ENCODE data around the gene FHL2. TPM values are rescaled to one million over a fixed set of nuclear protein-coding genes. Genes with fewer than 3 reads are reported as not detected.

Gene FHL2
- total RNA-seq, 4 donors from 2014 or later = 53.7 to 99.2 (median 71.6) TPM

DNA sequence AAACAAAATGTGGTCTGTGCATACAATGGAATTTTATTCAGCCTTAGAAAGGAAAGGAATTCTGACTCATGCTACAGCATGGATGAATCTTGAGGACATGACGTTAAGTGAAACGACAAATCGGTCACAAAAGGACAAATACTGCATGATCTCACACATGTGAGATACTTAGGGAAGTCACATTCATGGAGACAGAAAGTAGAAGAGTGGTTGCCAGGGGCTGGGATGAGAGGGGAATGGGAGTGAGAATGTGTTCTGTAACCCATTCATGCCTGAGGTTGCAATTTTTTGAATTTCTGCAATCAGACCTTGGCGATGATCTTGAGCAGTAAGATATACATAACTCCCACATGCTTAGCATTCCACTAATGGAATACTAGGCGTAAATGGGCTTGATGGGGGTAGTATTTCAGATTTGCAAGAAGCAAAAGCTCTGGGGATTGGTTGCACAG, 22.0 kb downstream of the FHL2 start:
- Histone ChIP-seq H3K9me3 (no peaks in the 10 kb centered on the region), H3K27me3 (no peaks in the 10 kb centered on the region), H3K27ac (peak overlapping the region in 2 of 4 donors; percentile 86 to 87), H3K36me3 (no peaks in the 10 kb centered on the region), H3K4me3 (no peak overlapping the region), H3K4me1 (peaks cover 0 to 82% (median 21%) of the 10 kb centered on the region in 4 donors)
- DNase-seq (ENCODE audit: low spot score in 2 of 2) = no peak
- WGBS, 2 donors = 61 to 62% methylated on average over 5 of the region's 5 CpGs
- no peak for TF ChIP-seq POLR2A (IDR thresholded peaks at IDR 0.05)
- TF ChIP-seq, protein P1, sequence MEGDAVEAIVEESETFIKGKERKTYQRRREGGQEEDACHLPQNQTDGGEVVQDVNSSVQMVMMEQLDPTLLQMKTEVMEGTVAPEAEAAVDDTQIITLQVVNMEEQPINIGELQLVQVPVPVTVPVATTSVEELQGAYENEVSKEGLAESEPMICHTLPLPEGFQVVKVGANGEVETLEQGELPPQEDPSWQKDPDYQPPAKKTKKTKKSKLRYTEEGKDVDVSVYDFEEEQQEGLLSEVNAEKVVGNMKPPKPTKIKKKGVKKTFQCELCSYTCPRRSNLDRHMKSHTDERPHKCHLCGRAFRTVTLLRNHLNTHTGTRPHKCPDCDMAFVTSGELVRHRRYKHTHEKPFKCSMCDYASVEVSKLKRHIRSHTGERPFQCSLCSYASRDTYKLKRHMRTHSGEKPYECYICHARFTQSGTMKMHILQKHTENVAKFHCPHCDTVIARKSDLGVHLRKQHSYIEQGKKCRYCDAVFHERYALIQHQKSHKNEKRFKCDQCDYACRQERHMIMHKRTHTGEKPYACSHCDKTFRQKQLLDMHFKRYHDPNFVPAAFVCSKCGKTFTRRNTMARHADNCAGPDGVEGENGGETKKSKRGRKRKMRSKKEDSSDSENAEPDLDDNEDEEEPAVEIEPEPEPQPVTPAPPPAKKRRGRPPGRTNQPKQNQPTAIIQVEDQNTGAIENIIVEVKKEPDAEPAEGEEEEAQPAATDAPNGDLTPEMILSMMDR (IDR thresholded peaks at IDR 0.05) = no peak
- TF ChIP-seq EP300 (IDR thresholded peaks at IDR 0.05) = no peak

GRCh38 chr2:105376010-105376409, 22.8 kb downstream of the FHL2 start:
- Histone ChIP-seq H3K27me3 (no peaks in the 10 kb centered on the region), H3K36me3 (no peaks in the 10 kb centered on the region), H3K4me3 (no peak overlapping the region), H3K9me3 (no peaks in the 10 kb centered on the region), H3K27ac (peak overlapping the region in 2 of 4 donors; percentile 86 to 87), H3K4me1 (peaks cover 0 to 86% (median 23%) of the 10 kb centered on the region in 4 donors)
- TF ChIP-seq, protein P1 (IDR thresholded peaks at IDR 0.05) = no peak
- TF ChIP-seq EP300 (IDR thresholded peaks at IDR 0.05) = peak; percentile 15 to 60
- WGBS, 2 donors = 53 to 61% methylated on average over 11 of the region's 11 CpGs
- no peak for DNase-seq (ENCODE audit: low spot score in 2 of 2)

DNA sequence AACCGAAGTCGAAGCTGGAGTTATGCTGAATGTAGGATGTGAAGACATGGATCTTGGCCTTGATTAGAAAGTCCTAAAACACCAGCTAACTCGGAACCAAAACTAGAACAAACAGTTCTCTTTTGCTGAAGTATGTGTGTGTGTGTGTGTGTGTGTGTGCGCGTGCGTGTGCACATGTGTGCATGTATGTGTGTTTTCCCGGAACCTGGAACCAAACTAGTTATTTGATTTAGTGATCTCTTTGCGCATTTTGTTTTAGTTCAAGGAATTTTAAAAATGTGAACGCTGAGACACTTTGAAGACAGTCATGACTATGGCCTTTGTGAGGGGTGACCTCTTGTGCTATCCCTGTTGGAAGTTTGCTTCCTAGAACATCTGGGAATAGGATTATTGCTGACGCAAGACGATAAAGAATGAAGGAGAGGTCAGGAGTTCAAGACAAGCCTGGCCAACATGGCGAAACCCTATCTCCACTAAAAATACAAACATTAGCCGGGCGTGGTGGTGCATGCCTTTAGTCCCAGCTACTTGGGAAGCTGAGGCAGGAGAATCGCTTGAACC, 23.8 kb downstream of the FHL2 start:
- peak in 1 of 2 donors; percentile 73 for DNase-seq (ENCODE audit: low spot score in 2 of 2)
- no peaks in the 10 kb centered on the region for H3K36me3 ChIP-seq
- TF ChIP-seq EP300 (IDR thresholded peaks at IDR 0.05) (peak; percentile 78 to 93), POLR2A (IDR thresholded peaks at IDR 0.05) (no peak)
- TF ChIP-seq, protein P1 (IDR thresholded peaks at IDR 0.05) = no peak
- H3K4me1 ChIP-seq = peaks cover 0 to 86% (median 22%) of the 10 kb centered on the region in 4 donors
- WGBS, 2 donors = 35 to 41% methylated on average over 15 of the region's 15 CpGs
- H3K4me3 ChIP-seq = no peak overlapping the region
- H3K27me3 ChIP-seq = no peaks in the 10 kb centered on the region
- peak overlapping the region; percentile 48 to 87 (median 72) for H3K27ac ChIP-seq
- no peaks in the 10 kb centered on the region for H3K9me3 ChIP-seq

DNA sequence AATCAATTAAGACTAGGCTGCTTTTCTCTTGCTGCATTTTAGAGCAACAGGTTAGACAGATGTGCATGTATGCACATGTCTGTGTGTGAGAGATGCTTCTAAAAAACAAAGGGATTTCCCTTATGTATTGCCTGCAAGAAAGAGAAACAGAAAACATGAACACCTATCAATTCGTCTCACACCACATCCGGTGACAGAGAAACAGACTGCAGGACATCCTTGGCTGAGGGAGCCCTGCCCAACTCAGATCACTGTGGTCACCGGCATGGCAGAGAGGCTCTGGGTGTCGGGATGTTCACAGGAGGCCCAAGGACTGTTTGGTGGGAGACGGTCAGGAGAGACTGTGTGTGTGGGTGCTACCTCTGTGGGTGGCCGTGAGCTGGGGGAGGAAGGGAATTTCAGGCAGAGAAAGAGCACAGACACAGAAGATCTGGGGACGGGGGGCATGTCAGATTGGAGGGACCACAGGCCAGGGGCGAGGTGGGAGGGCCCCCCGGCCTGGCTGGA, 24.9 kb downstream of the FHL2 start:
- Histone ChIP-seq H3K27me3 (no peaks in the 10 kb centered on the region), H3K36me3 (no peaks in the 10 kb centered on the region), H3K4me3 (no peak overlapping the region), H3K9me3 (no peaks in the 10 kb centered on the region), H3K4me1 (peaks cover 0 to 84% (median 19%) of the 10 kb centered on the region in 4 donors), H3K27ac (peak overlapping the region; percentile 48 to 87 (median 72))
- no peak for DNase-seq (ENCODE audit: low spot score in 2 of 2)
- WGBS, 2 donors = 70 to 73% methylated on average over 9 of the region's 9 CpGs
- TF ChIP-seq POLR2A (IDR thresholded peaks at IDR 0.05) (no peak), EP300 (IDR thresholded peaks at IDR 0.05) (no peak)
- TF ChIP-seq, protein P1 (IDR thresholded peaks at IDR 0.05) = no peak

DNA sequence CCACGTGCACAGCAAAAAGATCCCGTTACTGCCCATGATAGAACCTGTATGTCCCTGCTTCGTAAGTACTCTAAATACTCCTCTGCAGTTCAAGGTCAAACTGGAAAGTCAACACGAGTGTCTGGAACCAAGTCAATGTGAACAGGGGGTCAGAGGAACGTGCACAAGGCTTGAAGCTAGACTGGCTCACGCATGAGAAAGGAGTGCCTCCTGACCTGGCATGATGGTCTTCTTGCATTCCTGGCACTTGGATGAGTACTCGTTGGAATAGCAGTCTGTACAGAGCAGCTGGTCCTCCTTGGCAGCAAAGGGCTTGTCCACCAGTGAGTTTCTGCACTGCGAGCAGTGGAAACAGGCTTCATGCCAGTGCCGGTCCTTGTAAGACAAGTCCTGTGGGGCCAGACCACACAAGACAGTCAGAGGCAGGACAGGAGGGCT, 25.5 kb downstream of the FHL2 start:
- Histone ChIP-seq H3K27me3 (no peaks in the 10 kb centered on the region), H3K36me3 (no peaks in the 10 kb centered on the region), H3K9me3 (no peaks in the 10 kb centered on the region), H3K4me1 (peaks cover 0 to 78% (median 19%) of the 10 kb centered on the region in 4 donors), H3K4me3 (no peak overlapping the region), H3K27ac (peak overlapping the region in 2 of 4 donors; percentile 86 to 87)
- TF ChIP-seq EP300 (IDR thresholded peaks at IDR 0.05) = peak in 1 of 2 donors; percentile 63
- TF ChIP-seq, protein P1 (IDR thresholded peaks at IDR 0.05) = no peak
- peak; percentile 53 to 55 for DNase-seq (ENCODE audit: low spot score in 2 of 2)
- 50 to 60% methylated on average over 8 to 9 of the region's 9 CpGs for WGBS, 2 donors
